Fibroblast of gingiva (primary cell): ENCODE results near the gene EDEM3.

ENCODE experiments used
- DNase-seq: peaks from one replicate; pipeline ENCODE4 v3.0.0-alpha.2; 2011; ENCODE audit warnings: low read depth

The EDEM3 gene

DNA sequence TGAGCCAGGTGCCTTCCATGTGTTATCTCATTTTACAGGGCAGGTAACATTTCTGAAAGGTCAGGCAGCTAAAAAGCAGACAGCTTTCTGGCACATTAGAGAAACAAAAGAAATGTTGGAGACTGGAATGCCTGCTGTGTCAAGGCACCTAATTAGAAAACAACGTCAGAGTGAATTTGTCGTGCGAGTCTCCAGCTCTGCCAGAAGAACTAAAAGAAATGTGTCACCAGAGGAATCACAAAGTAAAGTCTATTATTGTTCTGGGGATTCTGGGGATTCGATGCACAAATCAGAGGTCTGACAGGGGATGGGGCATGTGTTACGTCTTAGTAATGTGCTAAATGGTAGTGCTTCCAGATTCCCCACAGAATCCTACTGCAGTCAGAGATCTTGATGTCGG lies 89.3 kb downstream of the EDEM3 start:
- no peak for DNase-seq

DNA sequence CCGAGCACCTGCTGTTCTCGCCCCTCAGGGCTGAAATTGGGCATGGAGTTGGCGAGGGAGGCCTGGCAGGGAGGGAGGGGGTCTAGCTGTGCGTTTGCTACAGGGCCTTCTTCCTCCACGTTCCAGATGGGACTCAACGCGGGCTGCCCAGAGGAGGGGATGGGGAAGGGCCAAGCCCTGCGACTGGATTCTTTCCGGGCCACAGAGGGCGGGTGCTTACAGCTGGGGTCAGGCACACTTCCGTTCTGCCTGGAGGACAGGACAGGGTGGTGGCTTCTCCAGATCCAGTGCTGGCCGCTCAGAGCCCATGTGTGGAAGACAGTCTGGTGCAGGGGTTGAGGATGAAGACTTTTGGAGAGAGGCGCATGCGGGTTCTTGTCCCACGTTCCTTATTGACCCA lies 90.0 kb downstream of the EDEM3 start:
- no peak for DNase-seq

- peak; percentile 67 for DNase-seq
Observed at GRCh38 chr1:184664042-184664660, 90.5 kb downstream of the EDEM3 start.

DNA sequence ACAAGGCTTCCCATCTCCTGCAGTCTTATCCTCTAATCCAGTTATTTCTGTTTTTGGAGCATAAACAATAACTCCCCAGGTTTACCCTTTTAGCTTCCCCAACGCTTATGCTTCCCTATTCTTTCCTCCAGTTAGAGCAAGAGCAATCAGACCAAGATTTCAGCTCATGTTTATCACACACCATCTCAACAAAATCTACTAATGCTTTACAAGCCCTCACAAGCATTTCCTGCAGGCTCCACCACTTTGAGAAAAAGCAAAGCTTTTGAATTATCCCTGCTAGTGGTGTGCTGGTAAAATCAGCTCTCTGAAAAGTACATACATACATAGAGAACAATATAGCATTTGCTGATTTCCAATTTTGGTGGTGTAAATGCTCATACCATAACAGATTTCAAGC lies 92.9 kb downstream of the EDEM3 start:
- DNase-seq = no peak

DNA sequence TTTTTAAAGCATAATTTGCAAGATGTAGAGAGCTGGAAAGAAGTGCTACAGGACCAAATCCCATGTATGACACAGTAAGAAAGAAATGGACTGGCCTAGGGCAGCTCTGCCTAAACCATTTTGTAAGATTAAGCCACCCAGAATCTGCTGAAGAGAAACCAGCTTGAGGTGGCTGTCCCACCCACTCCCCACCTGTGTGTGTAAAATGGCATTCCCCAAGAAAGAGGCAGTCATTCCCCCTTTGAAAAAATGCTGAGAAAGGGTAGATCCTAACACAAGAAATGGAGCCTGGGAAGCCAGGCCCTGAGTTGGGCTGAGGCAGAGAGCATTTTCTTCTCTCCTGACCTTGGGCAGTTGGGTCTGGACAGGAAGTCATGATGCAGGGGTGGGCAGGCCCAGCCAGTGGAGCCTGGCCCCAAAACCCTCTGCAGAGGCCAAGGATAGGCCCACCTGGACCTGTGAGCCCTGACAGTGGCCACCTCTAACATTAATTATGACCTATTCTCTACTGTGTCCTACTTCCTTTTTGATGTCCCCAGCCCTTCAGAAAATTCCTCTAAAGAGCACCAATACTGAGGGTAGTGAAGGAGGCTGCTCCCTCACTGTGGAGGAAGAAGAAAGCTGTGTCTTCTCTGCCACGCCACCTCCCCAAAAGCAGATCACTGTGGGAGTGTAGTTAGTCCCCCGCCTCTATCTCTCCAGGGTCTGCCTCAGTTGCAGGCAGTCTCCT lies 94.0 kb downstream of the EDEM3 start:
- DNase-seq = no peak

DNA sequence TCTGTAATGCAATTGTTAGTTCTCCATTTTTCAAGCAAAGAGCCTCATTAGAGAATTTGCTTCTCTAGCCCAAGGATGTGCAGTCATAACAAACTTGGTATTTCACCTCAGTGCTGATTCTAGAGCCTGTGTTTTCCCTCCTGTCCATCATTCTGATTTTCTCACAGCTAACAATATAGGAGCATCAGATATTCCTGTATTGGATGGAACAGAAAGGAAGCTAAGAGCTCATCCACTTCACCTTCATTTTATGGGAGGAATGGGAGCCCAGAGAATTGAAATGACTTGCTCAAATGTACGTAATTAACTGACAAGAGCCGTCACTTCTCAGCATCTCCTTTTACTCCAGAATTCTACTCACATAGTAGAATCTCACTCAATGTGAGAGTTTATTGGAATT lies 96.6 kb downstream of the EDEM3 start:
- no peak for DNase-seq

DNA sequence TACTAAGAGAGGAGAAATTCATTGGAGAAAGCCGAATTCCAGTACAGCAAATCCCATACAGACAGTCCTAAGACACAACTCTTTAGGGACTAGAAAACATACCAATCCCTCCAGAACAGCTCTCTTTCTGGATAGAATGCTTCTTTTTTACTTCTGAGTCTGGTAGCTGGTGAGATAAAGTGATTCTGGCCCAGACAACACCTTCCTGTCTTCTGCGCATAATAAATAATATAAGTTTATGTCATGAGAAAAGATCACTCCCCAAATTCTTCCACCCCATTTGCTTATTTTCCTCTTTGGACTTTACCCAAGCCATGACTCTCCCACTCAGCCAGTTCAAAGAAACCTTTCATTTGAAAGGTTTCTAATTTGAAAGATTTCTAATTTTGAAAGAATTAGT lies 98.4 kb downstream of the EDEM3 start:
- DNase-seq = no peak

DNA sequence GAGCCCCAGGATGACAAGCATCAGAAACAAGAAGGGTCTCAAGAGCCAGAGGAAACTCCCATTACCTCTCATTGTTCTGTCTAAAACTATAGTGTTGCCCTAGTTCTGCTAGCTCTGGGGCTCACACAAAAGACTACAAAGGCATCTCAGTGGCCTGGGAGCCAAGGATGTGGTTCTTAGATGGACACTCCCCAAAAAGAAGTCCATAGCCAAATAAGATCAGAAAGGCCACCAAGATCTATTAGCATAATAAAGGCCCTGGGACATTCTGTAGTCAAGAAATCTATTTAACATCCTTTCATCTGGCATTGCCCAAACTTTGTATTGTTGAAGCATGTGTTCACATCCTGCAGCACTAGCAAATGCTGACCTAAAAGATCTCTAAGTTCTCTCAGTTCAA lies 99.5 kb downstream of the EDEM3 start:
- no peak for DNase-seq

- no peak for DNase-seq
Observed at GRCh38 chr1:184650177-184650866, 104.3 kb downstream of the EDEM3 start.

- no peak for DNase-seq
Observed at GRCh38 chr1:184649451-184649888, 105.2 kb downstream of the EDEM3 start.

DNA sequence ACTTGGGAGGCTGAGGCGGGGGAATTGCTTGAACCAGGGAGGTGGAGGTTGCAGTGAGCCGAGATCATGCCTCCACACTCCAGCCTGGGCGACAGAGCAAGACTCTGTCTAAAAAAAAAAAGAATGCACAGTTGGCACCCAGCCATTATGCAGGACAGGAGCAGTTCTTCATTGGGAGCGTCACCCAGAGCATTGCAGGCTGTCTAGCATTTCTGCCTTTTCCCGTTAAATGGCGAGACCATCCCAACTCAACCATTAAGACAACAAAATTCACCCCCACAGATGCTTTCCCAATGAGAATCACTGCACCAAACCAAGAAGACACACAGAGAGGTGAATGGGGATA lies 105.8 kb downstream of the EDEM3 start:
- no peak for DNase-seq

DNA sequence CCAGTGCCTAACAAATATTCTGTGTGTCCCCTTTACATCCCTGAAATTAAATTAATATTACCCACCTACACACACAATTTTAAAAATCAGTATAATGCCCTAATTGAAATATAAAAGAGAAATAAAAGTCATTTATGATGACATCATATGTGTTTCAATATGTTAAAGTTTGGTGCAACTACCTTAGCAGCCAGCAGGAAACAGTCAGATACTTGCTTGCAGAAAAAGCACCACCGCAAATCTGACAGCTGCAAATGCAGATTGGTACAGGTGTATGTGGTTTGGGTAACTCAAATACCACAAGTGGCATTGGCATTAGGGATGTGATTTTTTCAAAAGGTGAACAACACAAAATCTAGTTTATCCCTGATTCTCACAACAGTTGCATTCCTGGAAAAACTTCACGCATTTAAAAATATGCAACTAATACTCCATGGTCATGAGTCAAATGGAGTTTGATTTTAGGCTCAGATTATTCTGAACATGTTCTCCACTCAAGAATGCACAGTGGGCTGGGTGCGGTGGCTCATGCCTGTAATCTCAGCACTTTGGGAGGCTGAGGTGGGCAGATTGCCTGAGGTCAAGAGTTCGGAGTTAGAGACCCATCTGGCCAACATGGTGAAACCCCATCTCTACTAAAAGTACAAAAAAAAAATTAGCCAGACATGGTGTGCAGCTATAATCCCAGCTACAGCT lies 106.3 kb downstream of the EDEM3 start:
- no peak for DNase-seq

DNA sequence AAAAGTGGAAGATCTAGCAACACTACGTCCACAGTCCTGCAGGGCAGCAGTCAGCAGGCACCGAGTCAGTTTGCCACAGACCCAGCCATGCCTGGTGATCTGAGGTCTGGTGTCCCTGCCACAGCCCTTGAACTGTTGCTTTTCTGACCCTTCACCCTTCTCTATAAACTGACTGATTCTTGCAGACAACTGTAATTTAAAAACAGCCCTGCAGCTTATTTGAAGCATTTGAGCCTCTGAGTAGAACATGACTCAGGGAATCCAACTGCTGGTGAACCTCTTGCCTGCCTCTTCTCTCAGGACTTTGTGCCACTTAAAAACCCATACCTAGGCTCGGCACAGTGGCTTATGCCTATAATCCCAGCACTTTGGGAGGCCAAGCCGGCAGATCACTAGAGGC lies 107.2 kb downstream of the EDEM3 start:
- DNase-seq = no peak

GRCh38 chr1:184646824-184647223 lies 107.8 kb downstream of the EDEM3 start:
- DNase-seq = no peak

- DNase-seq = no peak
Observed at GRCh38 chr1:184646178-184646701, 108.4 kb downstream of the EDEM3 start.

GRCh38 chr1:184644771-184645170 lies 109.9 kb downstream of the EDEM3 start:
- no peak for DNase-seq

DNA sequence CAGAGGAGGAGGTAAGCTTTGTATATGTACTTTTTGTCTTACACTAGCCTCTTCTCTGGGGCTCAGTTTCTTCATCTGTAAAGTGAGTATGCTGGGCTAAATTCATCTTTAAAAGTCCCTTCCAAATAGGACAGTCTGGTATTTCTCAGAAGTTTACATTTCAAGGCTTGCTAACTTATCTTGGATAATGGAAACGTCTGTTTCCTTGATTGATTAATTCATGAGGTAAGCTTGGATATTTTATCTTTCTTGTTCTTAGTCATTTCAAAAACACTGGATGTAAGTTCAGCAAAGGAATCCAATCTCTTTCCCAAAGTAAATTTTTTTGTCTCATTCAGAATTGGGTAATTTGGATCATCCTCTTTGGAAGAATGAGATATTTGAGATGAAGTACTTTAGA lies 111.0 kb downstream of the EDEM3 start:
- no peak for DNase-seq

- DNase-seq = no peak
Observed at GRCh38 chr1:184641894-184642293, 112.8 kb downstream of the EDEM3 start.

- DNase-seq = no peak
Observed at GRCh38 chr1:184640505-184640904, 114.2 kb downstream of the EDEM3 start.
